Vagina (tissue), 2 donors: ENCODE data around the gene RCSD1. TPM values are rescaled to one million over a fixed set of nuclear protein-coding genes. Genes with fewer than 3 reads are reported as not detected.

Experiments
- DNase-seq, 2 donors: peaks; one replicate each; pipeline ENCODE4 v3.0.0-alpha.2; 2017; ENCODE audit errors: extremely low spot score in 2 of 2
- H3K27ac ChIP-seq: fragments of 200-600 bp; sonication (generic); one replicate; pipeline ENCODE4 v1.5.1; 2019
- H3K27me3 ChIP-seq: fragments of 200-600 bp; sonication (generic); one replicate; pipeline ENCODE4 v1.5.1; 2019
- H3K36me3 ChIP-seq, 2 donors: fragments of 200-600 bp; sonication (generic); one replicate each; pipeline ENCODE4 v1.5.1; 2017 to 2019
- H3K4me1 ChIP-seq: fragments of 200-600 bp; sonication (generic); one replicate; pipeline ENCODE4 v1.5.1; 2019
- H3K4me3 ChIP-seq, 2 donors: fragments of 200-600 bp; sonication (generic); 1 replicate in 1 of 2; 2 replicates in 1 of 2; pipeline ENCODE4 v1.5.1; 2016 to 2019
- H3K9me3 ChIP-seq: fragments of 200-600 bp; sonication (generic); one replicate; pipeline ENCODE4 v1.5.1; 2019
- CTCF ChIP-seq, 3 experiments: fragments of 450-650 bp in 2 of 3; fragments of 200-600 bp in 1 of 3; sonication (generic) in 1 of 3; IDR thresholded peaks; one replicate each; pipeline ENCODE4 v1.5.1; 2017 to 2019; ENCODE audit warnings: antibody characterized with exemption in 3 of 3, mild to moderate bottlenecking in 2 of 3, moderate library complexity in 2 of 3
- POLR2A ChIP-seq, 2 donors: fragments of 450-650 bp; IDR thresholded peaks; one replicate each; pipeline ENCODE4 v1.6.1; 2017; ENCODE audit warnings: antibody characterized with exemption in 2 of 2, mild to moderate bottlenecking in 2 of 2, moderate library complexity in 2 of 2
- POLR2AphosphoS5 ChIP-seq, 2 donors: sonication (generic); formaldehyde crosslinking; IDR thresholded peaks; one replicate each; pipeline ENCODE4 v1.9.0; 2017; ENCODE audit warnings: antibody characterized with exemption in 2 of 2, mild to moderate bottlenecking in 2 of 2, low read depth in 1 of 2; ENCODE audit not compliant: insufficient read depth in 1 of 2
- intact Hi-C: fragments of 100-400 bp; cut with DNase I; formaldehyde crosslinking; loops from one replicate; pipeline ENCODE4 v1.15.1; 2023
- total RNA-seq: library from RNA; depleted of rRNA; stranded (reverse); fragments of >200 nt; gene quantifications from one replicate; pipeline ENCODE4 v1.2.3, GENCODE V29; 2016

The RCSD1 gene
- total RNA-seq, 1 donor from 2014 or later: 11.5 TPM

- no peaks in the 10 kb centered on the region for H3K27me3 ChIP-seq
- intact Hi-C loops: no loop called here
- no peak overlapping the region for H3K4me3 ChIP-seq
- no peaks in the 10 kb centered on the region for H3K36me3 ChIP-seq
- peaks cover 21% of the 10 kb centered on the region for H3K4me1 ChIP-seq
- H3K27ac ChIP-seq: no peak overlapping the region
- DNase-seq: no peak
- H3K9me3 ChIP-seq: no peaks in the 10 kb centered on the region
- TF ChIP-seq POLR2A (IDR thresholded peaks at IDR 0.05): no peak
- TF ChIP-seq POLR2AphosphoS5 (IDR thresholded peaks at IDR 0.05; ENCODE audit: insufficient read depth in 1 of 2, low read depth in 1 of 2): no peak
- no peak for TF ChIP-seq CTCF (IDR thresholded peaks at IDR 0.05)
These were observed 43.2 kb downstream of the RCSD1 start for GRCh38 chr1:167673265-167673664.

- DNase-seq: no peak
- no peak overlapping the region for H3K4me3 ChIP-seq
- H3K27me3 ChIP-seq: no peaks in the 10 kb centered on the region
- no peaks in the 10 kb centered on the region for H3K36me3 ChIP-seq
- TF ChIP-seq CTCF (IDR thresholded peaks at IDR 0.05) (no peak), POLR2A (IDR thresholded peaks at IDR 0.05) (no peak)
- no peak overlapping the region for H3K27ac ChIP-seq
- peaks cover 20% of the 10 kb centered on the region for H3K4me1 ChIP-seq
- intact Hi-C loops: no loop called here
- H3K9me3 ChIP-seq: no peaks in the 10 kb centered on the region
These were observed 44.1 kb downstream of the RCSD1 start for GRCh38 chr1:167674156-167674555.

GRCh38 chr1:167675440-167675839 lies 45.4 kb downstream of the RCSD1 start:
- H3K4me3 ChIP-seq: no peak overlapping the region
- intact Hi-C loops: no loop called here
- no peaks in the 10 kb centered on the region for H3K36me3 ChIP-seq
- no peak for DNase-seq
- no peaks in the 10 kb centered on the region for H3K9me3 ChIP-seq
- H3K27me3 ChIP-seq: no peaks in the 10 kb centered on the region
- H3K27ac ChIP-seq: no peak overlapping the region
- H3K4me1 ChIP-seq: peaks cover 13% of the 10 kb centered on the region
- TF ChIP-seq CTCF (IDR thresholded peaks at IDR 0.05): no peak
- TF ChIP-seq POLR2A (IDR thresholded peaks at IDR 0.05): no peak
- TF ChIP-seq POLR2AphosphoS5 (IDR thresholded peaks at IDR 0.05; ENCODE audit: insufficient read depth in 1 of 2, low read depth in 1 of 2): no peak

- H3K9me3 ChIP-seq: no peaks in the 10 kb centered on the region
- no peak for DNase-seq
- peaks cover 4% of the 10 kb centered on the region for H3K4me1 ChIP-seq
- TF ChIP-seq POLR2AphosphoS5 (IDR thresholded peaks at IDR 0.05; ENCODE audit: insufficient read depth in 1 of 2, low read depth in 1 of 2) (no peak), CTCF (IDR thresholded peaks at IDR 0.05) (no peak), POLR2A (IDR thresholded peaks at IDR 0.05) (no peak)
- no peak overlapping the region for H3K27ac ChIP-seq
- H3K36me3 ChIP-seq: no peaks in the 10 kb centered on the region
- H3K4me3 ChIP-seq: no peak overlapping the region
- intact Hi-C loops: no loop called here
- H3K27me3 ChIP-seq: no peaks in the 10 kb centered on the region
These were observed 46.3 kb downstream of the RCSD1 start for GRCh38 chr1:167676205-167676915.
